Osteocyte (in vitro differentiated cells): Measurements from ENCODE around the gene CCDC78. TPM values are rescaled to one million over a fixed set of nuclear protein-coding genes. Genes with fewer than 3 reads are reported as not detected.

Source experiments
- DNase-seq: peaks from one replicate; pipeline ENCODE4 v3.0.0; 2021; ENCODE audit warnings: mixed read lengths; ENCODE audit not compliant: unreplicated experiment; ENCODE audit errors: extremely low spot score
- H3K27ac Mint-ChIP-seq: one replicate; pipeline ENCODE4 v1.8.0; 2021; ENCODE audit warnings: mild to moderate bottlenecking, mixed read lengths; ENCODE audit not compliant: unreplicated experiment
- H3K27me3 Mint-ChIP-seq: one replicate; pipeline ENCODE4 v1.8.0; 2021; ENCODE audit warnings: mixed read lengths; ENCODE audit not compliant: unreplicated experiment
- H3K36me3 Mint-ChIP-seq: one replicate; pipeline ENCODE4 v1.8.0; 2021; ENCODE audit warnings: mixed read lengths; ENCODE audit not compliant: unreplicated experiment
- H3K4me1 Mint-ChIP-seq: one replicate; pipeline ENCODE4 v1.8.0; 2021; ENCODE audit warnings: mixed read lengths; ENCODE audit not compliant: unreplicated experiment
- H3K4me3 Mint-ChIP-seq: one replicate; pipeline ENCODE4 v1.8.0; 2021; ENCODE audit warnings: mild to moderate bottlenecking, moderate library complexity, mixed read lengths; ENCODE audit not compliant: unreplicated experiment
- H3K9me3 Mint-ChIP-seq: one replicate; pipeline ENCODE4 v1.8.0; 2021; ENCODE audit warnings: mixed read lengths; ENCODE audit not compliant: unreplicated experiment
- CTCF ChIP-seq: fragments of 200-600 bp; sonication (generic); IDR thresholded peaks from 2 replicates; pipeline ENCODE4 v1.5.0; 2021; ENCODE audit warnings: antibody characterized with exemption, mild to moderate bottlenecking, moderate library complexity
- total RNA-seq: library from RNA; stranded (reverse); gene quantifications from 2 replicates; pipeline ENCODE4 v1.2.1, GENCODE V29; 2021

CCDC78 gene
- total RNA-seq, 1 donor from 2014 or later, result 2.6 TPM

GRCh38 chr16:698911-699671 is 27.2 kb downstream of the CCDC78 start:
- Mint-ChIP-seq H3K9me3 (no peaks in the 10 kb centered on the region), H3K4me3 (no peak overlapping the region), H3K27ac (no peak overlapping the region), H3K27me3 (peaks cover 38% of the 10 kb centered on the region), H3K36me3 (no peaks in the 10 kb centered on the region), H3K4me1 (no peaks in the 10 kb centered on the region)
- TF ChIP-seq CTCF, result no peak
- no peak for DNase-seq

- Mint-ChIP-seq H3K27ac (no peak overlapping the region), H3K9me3 (no peaks in the 10 kb centered on the region), H3K4me3 (no peak overlapping the region), H3K4me1 (peaks cover 2% of the 10 kb centered on the region), H3K36me3 (no peaks in the 10 kb centered on the region), H3K27me3 (peaks cover 30% of the 10 kb centered on the region)
- no peak for DNase-seq
- no peak for TF ChIP-seq CTCF
These were observed 30.7 kb downstream of the CCDC78 start for GRCh38 chr16:695355-696089.

- no peaks in the 10 kb centered on the region for H3K9me3 Mint-ChIP-seq
- no peak for DNase-seq
- TF ChIP-seq CTCF, result no peak
- H3K4me3 Mint-ChIP-seq, result no peak overlapping the region
- H3K36me3 Mint-ChIP-seq, result no peaks in the 10 kb centered on the region
- no peak overlapping the region for H3K27ac Mint-ChIP-seq
- H3K4me1 Mint-ChIP-seq, result peaks cover 7% of the 10 kb centered on the region
- peaks cover 29% of the 10 kb centered on the region for H3K27me3 Mint-ChIP-seq
These were observed 31.3 kb downstream of the CCDC78 start for GRCh38 chr16:694863-695354.

GRCh38 chr16:694187-694862 is 31.9 kb downstream of the CCDC78 start:
- TF ChIP-seq CTCF, result no peak
- Mint-ChIP-seq H3K9me3 (no peaks in the 10 kb centered on the region), H3K4me3 (no peak overlapping the region), H3K27me3 (peaks cover 29% of the 10 kb centered on the region), H3K27ac (no peak overlapping the region), H3K36me3 (no peaks in the 10 kb centered on the region), H3K4me1 (peaks cover 11% of the 10 kb centered on the region)
- DNase-seq, result no peak

GRCh38 chr16:693766-694165 is 32.5 kb downstream of the CCDC78 start:
- no peak for DNase-seq
- Mint-ChIP-seq H3K27ac (no peak overlapping the region), H3K4me3 (no peak overlapping the region), H3K4me1 (peaks cover 16% of the 10 kb centered on the region), H3K36me3 (no peaks in the 10 kb centered on the region), H3K9me3 (no peaks in the 10 kb centered on the region), H3K27me3 (peaks cover 29% of the 10 kb centered on the region)
- TF ChIP-seq CTCF, result no peak
